Measurements from ENCODE around the gene E2F3. TPM values are rescaled to one million over a fixed set of nuclear protein-coding genes. Genes with fewer than 3 reads are reported as not detected.
"Not testable (repeated sequence)": the region's sequence is repeated elsewhere in the genome, so short reads cannot be mapped to it uniquely, and the experiment has no call there.

E2F3 gene
- total RNA-seq, 4 donors from 2014 or later: 2.2 to 16.3 (median 5.6) TPM

GRCh38 chr6:20529086-20529448, 127.4 kb downstream of the E2F3 start:
- not testable (repeated sequence) for H3K9me3 ChIP-seq, H3K27me3 ChIP-seq, H3K36me3 ChIP-seq, H3K4me3 ChIP-seq, DNase-seq
- TF ChIP-seq CTCF (IDR thresholded peaks at IDR 0.05): peak; percentile 55 to 75 (median 67)
- intact Hi-C loops (cut with DNase I; ENCODE audit: low total_unique reads): loop anchor here (5.0 to 10.0 kb wide), 3 partner anchors 124 to 437 kb away; partner anchors contain the start of gene E2F3
- Histone ChIP-seq H3K4me1 (peaks cover 0 to 14% (median 7%) of the 10 kb centered on the region in 4 donors), H3K27ac (peak overlapping the region in 1 of 4 donors; percentile 2)
- 17 to 36% methylated on average over 3 to 5 of the region's 5 CpGs for WGBS, 2 donors (ENCODE audit: low coverage in 1 of 2)
- in situ Hi-C loops (cut with MboI; ENCODE audit: low pct_ligation_motif_present in 1 of 4, low pct_unique_long_range_greater_than_20kb in 1 of 4, low sequenced_read_pairs in 3 of 4): loop anchor here (5.0 to 25.0 kb wide), 6 partner anchors 134 to 444 kb away; no protein-coding TSS in a partner anchor

- TF ChIP-seq EP300 (IDR thresholded peaks at IDR 0.05; ENCODE audit: low read depth): no peak
- no peak for TF ChIP-seq CTCF (IDR thresholded peaks at IDR 0.05)
- no peak for TF ChIP-seq POLR2A (IDR thresholded peaks at IDR 0.05)
- no peak for TF ChIP-seq POLR2AphosphoS5 (IDR thresholded peaks at IDR 0.05)
- no peak for DNase-seq
- Histone ChIP-seq H3K4me1 (peaks cover 5 to 26% (median 14%) of the 10 kb centered on the region in 4 donors), H3K27me3 (no peaks in the 10 kb centered on the region), H3K27ac (no peak overlapping the region), H3K9me3 (no peaks in the 10 kb centered on the region), H3K36me3 (no peaks in the 10 kb centered on the region), H3K4me3 (no peak overlapping the region)
- intact Hi-C loops (cut with DNase I; ENCODE audit: low total_unique reads) (no loop called here), in situ Hi-C loops (cut with MboI; ENCODE audit: low pct_ligation_motif_present in 1 of 4, low pct_unique_long_range_greater_than_20kb in 1 of 4, low sequenced_read_pairs in 3 of 4) (loop anchor here in 2 of 4 donors (5.0 to 25.0 kb wide), 4 partner anchors 118 to 446 kb away; no protein-coding TSS in a partner anchor)
- WGBS, 2 donors (ENCODE audit: low coverage in 1 of 2): 97 to 100% methylated on average over 1 of the region's 1 CpG
Observed at GRCh38 chr6:20532881-20533280, 131.2 kb downstream of the E2F3 start.

GRCh38 chr6:20533746-20534294, 132.1 kb downstream of the E2F3 start:
- Histone ChIP-seq H3K27me3 (no peaks in the 10 kb centered on the region), H3K27ac (peak overlapping the region; percentile 84 to 89 (median 86)), H3K4me1 (peaks cover 5 to 18% (median 10%) of the 10 kb centered on the region in 4 donors), H3K4me3 (peak overlapping the region in 3 of 4 donors; percentile 63 to 80 (median 76)), H3K36me3 (no peaks in the 10 kb centered on the region), H3K9me3 (no peaks in the 10 kb centered on the region)
- 44 to 50% methylated on average over 6 of the region's 6 CpGs for WGBS, 2 donors (ENCODE audit: low coverage in 1 of 2)
- TF ChIP-seq POLR2A (IDR thresholded peaks at IDR 0.05) (no peak), CTCF (IDR thresholded peaks at IDR 0.05) (no peak), POLR2AphosphoS5 (IDR thresholded peaks at IDR 0.05) (no peak)
- no peak for DNase-seq
- intact Hi-C loops (cut with DNase I; ENCODE audit: low total_unique reads): no loop called here
- in situ Hi-C loops (cut with MboI; ENCODE audit: low pct_ligation_motif_present in 1 of 4, low pct_unique_long_range_greater_than_20kb in 1 of 4, low sequenced_read_pairs in 3 of 4): loop anchor here in 2 of 4 donors (5.0 to 25.0 kb wide), 4 partner anchors 119 to 447 kb away; no protein-coding TSS in a partner anchor

- peak; percentile 55 for TF ChIP-seq POLR2A (IDR thresholded peaks at IDR 0.05)
- TF ChIP-seq EP300 (IDR thresholded peaks at IDR 0.05; ENCODE audit: low read depth): no peak
- peak; percentile 75 to 85 (median 82) for TF ChIP-seq POLR2AphosphoS5 (IDR thresholded peaks at IDR 0.05)
- no peak for TF ChIP-seq CTCF (IDR thresholded peaks at IDR 0.05)
- H3K36me3 ChIP-seq: no peaks in the 10 kb centered on the region
- no peaks in the 10 kb centered on the region for H3K9me3 ChIP-seq
- H3K27ac ChIP-seq: peak within 1 kb of the TSS; percentile 84 to 89 (median 86)
- H3K4me1 ChIP-seq: peaks cover 5 to 17% (median 9%) of the 10 kb centered on the region in 4 donors
- peak; percentile 93 for DNase-seq
- H3K27me3 ChIP-seq: no peaks in the 10 kb centered on the region
- in situ Hi-C loops (cut with MboI; ENCODE audit: low pct_ligation_motif_present in 1 of 4, low pct_unique_long_range_greater_than_20kb in 1 of 4, low sequenced_read_pairs in 3 of 4): loop anchor here in 2 of 4 donors (5.0 to 25.0 kb wide), 4 partner anchors 120 to 447 kb away; no protein-coding TSS in a partner anchor
- H3K4me3 ChIP-seq: peak within 1 kb of the TSS; percentile 63 to 80 (median 74)
- intact Hi-C loops (cut with DNase I; ENCODE audit: low total_unique reads): no loop called here
- WGBS, 2 donors (ENCODE audit: low coverage in 1 of 2): 1% methylated on average over 26 to 31 of the region's 31 CpGs
Observed at GRCh38 chr6:20534295-20535262, 132.9 kb downstream of the E2F3 start, which contains the start of gene CDKAL1. Gene CDKAL1, plus strand, starts transcription at chr6:20534457. Its CDS starts 11,894 bp downstream, at chr6:20546351.

Measured in transverse colon (tissue), 4 donors.